Measurements from ENCODE around the gene ZBTB20.

ZBTB20 gene

DNA sequence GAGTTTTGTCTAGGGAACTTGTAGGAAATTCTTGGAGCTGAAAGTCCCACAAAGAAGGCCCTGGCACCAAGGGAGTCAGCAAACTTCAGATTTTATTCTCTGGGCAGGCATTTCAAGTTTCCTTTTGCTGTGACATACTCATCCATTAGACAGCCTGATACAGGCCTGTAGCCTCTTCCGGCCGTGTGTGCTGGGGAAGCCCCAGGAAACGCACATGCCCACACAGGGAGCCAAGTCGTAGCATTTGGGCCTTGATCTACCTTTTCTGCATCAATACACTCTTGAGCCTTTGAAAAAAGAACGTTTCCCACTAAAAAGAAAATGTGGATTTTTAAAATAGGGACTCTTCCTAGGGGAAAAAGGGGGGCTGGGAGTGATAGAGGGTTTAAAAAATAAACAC lies 838.3 kb downstream of the ZBTB20 start:
- no peak for FAIRE-seq

- FAIRE-seq, result no peak
These were observed 838.7 kb downstream of the ZBTB20 start for GRCh38 chr3:114308377-114308776.

DNA sequence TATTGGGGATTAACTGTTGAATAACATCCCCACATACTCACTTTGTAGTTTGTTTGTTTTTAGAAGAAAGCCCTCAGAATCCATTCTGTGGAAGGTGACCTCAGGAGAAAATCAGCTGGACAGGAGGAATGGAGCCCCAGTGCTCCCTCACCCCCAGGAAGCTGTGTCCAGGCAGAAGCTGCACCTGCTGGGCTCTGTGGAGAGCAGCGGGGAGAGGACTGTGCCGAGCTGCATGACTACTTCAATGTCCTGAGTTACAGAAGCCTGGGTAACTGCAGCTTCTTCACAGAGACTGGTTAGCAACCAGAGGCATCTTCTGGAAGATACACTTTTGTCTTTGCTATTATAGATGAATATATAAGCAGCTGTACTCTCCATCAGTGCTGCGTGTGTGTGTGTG lies 839.3 kb downstream of the ZBTB20 start:
- FAIRE-seq, result no peak

- no peak for FAIRE-seq
These were observed 839.8 kb downstream of the ZBTB20 start for GRCh38 chr3:114307222-114307830.

DNA sequence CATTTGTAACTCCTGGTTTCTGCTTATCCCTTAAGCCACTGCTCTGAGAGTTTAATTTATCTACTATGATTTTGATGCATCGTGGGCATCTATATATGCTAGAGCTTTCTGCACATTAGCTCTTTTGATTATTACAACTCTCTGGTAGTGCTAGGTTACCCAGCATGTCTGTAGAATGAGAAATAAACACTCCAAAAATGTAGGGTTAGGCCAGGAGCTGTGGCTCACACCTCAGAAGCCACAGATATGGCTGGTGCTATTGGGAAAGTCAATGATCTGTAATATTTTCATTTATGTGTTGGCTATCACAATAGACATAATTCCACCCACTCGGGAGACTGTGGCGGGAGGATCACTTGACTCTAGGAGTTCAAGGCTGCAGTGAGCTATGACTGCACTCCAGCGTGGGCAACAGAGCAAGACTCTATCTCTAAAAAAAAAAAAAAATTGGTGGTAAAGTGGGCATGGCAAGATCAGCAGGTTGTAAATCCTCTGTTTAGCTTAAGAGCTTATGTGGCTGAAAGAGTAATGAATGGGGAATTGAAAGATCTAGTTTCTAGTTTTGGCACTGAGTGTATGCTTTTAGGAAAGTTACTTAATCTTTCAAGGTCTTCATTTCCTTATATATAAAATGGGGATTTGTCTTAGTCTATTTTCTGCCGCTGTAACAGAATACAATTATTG lies 847.0 kb downstream of the ZBTB20 start:
- FAIRE-seq, result no peak

- FAIRE-seq, result no peak
These were observed 847.7 kb downstream of the ZBTB20 start for GRCh38 chr3:114299421-114299820.

- FAIRE-seq, result no peak
These were observed 851.1 kb downstream of the ZBTB20 start for GRCh38 chr3:114295946-114296345.

- FAIRE-seq, result no peak
These were observed 852.1 kb downstream of the ZBTB20 start for GRCh38 chr3:114294940-114295480.

DNA sequence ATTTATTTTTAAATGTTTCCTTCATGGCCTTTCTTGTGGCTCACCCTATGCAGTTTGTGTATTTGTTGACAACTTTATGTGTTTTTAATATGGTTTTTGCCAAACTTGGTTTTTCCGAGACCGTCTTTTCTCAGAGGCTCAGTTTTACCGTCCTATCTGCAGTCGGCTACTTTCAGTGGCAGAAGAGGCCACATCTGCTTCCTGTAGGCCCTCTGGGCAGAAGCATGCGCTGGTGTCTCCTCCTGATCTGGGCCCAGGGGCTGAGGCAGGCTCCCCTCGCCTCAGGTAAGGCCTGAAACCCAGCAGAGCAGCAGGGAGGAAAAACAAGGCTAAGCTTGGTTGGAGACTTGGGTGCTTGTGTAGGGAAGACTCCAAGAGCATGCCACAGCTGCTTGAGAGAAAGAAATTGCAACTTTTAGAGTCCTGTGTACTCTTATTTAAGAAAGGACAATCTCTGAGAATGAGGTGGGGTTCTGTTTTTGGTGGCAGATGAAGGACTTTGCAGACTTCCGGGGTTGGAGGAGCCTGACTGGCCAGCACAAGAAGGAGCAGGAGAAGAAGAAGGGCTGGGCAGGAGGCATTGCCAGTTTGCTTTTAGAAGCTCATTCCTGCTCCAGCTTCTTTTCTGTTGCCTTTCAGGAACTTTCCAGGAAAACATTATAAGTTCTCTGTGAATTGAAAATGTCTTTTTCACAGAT lies 853.1 kb downstream of the ZBTB20 start, which contains the start of gene TIGIT:
TIGIT (plus strand) TSS at position 191 of the 698 bp plus-strand sequence; CDS start at position 225, 34 bp downstream.
- no peak for FAIRE-seq

- no peak for FAIRE-seq
These were observed 855.9 kb downstream of the ZBTB20 start for GRCh38 chr3:114290911-114291901.

GRCh38 chr3:114286266-114286665 lies 860.8 kb downstream of the ZBTB20 start:
- FAIRE-seq, result no peak

DNA sequence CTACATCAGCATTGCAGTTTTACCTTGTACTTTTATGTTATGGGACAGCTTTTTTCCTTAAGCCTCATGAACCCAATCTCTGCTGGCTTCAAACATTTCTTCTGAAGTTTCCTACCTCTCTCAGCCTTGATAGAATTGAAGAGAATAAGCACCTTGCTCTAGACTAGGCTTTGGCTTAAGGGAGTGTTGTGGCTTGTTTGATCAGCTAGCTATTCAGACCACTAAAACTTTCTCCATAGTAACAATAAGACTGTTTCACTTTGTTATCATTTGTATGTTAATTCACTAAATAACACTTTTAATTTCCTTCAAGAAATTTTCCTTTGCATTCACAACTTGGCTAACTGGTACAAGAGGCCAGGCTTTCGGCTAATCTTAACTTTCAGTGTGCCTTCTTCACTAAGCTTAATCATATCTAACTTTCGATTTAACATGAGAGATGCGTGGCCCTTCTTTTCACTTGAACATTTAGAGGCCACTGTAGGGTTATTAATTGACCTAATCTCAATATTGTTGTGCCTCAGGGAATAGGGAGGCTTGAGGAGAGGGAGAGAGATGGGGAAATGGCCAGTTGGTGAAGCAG lies 861.3 kb downstream of the ZBTB20 start:
- no peak for FAIRE-seq

DNA sequence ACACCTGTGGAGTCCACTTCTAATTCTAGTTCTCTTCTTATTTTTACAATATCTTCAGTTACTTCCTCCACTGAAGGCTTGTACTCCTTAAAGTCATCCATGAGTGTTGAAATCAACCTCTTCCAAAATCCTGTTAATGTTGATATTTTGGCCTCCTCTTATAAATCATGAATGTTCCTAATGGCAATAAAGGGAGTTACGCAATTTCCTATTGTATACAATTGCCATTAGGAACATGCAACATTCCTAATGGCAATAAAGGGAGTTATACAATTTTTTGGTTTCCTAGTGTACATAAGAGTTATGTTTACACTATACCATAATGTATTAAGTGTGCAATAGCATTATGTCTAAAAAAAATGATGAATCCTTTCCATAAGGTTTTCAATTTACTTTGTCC lies 862.4 kb downstream of the ZBTB20 start:
- no peak for FAIRE-seq

All from G401.6 (cell line).